OCI-LY7 (cell line): ENCODE measurements around the gene ZNF683.

Experiments used
- EZH2phosphoT487 ChIP-seq: fragments of 200-600 bp; sonication (generic); IDR thresholded peaks from 2 replicates; pipeline ENCODE4 v1.6.1; 2018; ENCODE audit warnings: low read depth, borderline replicate concordance, mild to moderate bottlenecking, mixed run types, antibody characterized with exemption, low read length, moderate library complexity, mixed read lengths
- TF ChIP-seq, protein P1 (sequence below): fragments of 200-600 bp; sonication (generic); conservative IDR thresholded peaks from 2 replicates; pipeline ENCODE4 v1.5.1; 2014; ENCODE audit warnings: mild to moderate bottlenecking, antibody characterized with exemption, low read length, moderate library complexity, mixed read lengths

GRCh38 chr1:26363549-26364448 is 8.8 kb downstream of the ZNF683 start:
- TF ChIP-seq, protein P1, sequence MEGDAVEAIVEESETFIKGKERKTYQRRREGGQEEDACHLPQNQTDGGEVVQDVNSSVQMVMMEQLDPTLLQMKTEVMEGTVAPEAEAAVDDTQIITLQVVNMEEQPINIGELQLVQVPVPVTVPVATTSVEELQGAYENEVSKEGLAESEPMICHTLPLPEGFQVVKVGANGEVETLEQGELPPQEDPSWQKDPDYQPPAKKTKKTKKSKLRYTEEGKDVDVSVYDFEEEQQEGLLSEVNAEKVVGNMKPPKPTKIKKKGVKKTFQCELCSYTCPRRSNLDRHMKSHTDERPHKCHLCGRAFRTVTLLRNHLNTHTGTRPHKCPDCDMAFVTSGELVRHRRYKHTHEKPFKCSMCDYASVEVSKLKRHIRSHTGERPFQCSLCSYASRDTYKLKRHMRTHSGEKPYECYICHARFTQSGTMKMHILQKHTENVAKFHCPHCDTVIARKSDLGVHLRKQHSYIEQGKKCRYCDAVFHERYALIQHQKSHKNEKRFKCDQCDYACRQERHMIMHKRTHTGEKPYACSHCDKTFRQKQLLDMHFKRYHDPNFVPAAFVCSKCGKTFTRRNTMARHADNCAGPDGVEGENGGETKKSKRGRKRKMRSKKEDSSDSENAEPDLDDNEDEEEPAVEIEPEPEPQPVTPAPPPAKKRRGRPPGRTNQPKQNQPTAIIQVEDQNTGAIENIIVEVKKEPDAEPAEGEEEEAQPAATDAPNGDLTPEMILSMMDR = peak; percentile 99
- no peak for TF ChIP-seq EZH2phosphoT487
